HepG2 (cell line): ENCODE data around the gene POLR1E. TPM values are rescaled to one million over a fixed set of nuclear protein-coding genes. Genes with fewer than 3 reads are reported as not detected.

ENCODE experiments used
- BCL3 ChIP-seq: sonication (generic); formaldehyde crosslinking; IDR thresholded peaks from 2 replicates; pipeline ENCODE4 v1.5.1; 2020; ENCODE audit warnings: mild to moderate bottlenecking, missing genetic modification reagents, moderate library complexity
- HDAC2 ChIP-seq: sonication (generic); formaldehyde crosslinking; IDR thresholded peaks from 2 replicates; pipeline ENCODE4 v1.4.0; 2020; ENCODE audit warnings: missing genetic modification reagents
- HIC2 ChIP-seq: sonication (generic); formaldehyde crosslinking; IDR thresholded peaks from 2 replicates; pipeline ENCODE4 v1.9.0; 2022; ENCODE audit warnings: low read depth, missing genetic modification reagents
- HINFP ChIP-seq: sonication (generic); formaldehyde crosslinking; IDR thresholded peaks from 2 replicates; pipeline ENCODE4 v1.4.0; 2020; ENCODE audit warnings: low read depth, mild to moderate bottlenecking, missing genetic modification reagents
- IRF1 ChIP-seq: sonication (generic); formaldehyde crosslinking; IDR thresholded peaks from 2 replicates; pipeline ENCODE4 v1.4.0; 2020; ENCODE audit warnings: low read depth, mild to moderate bottlenecking, missing genetic modification reagents
- KDM5B ChIP-seq: sonication (generic); formaldehyde crosslinking; IDR thresholded peaks from 2 replicates; pipeline ENCODE4 v1.4.0; 2020; ENCODE audit warnings: missing genetic modification reagents, mild to moderate bottlenecking, borderline replicate concordance
- MAF1 ChIP-seq: sonication (generic); formaldehyde crosslinking; IDR thresholded peaks from 2 replicates; pipeline ENCODE4 v1.5.0; 2020; ENCODE audit warnings: missing genetic modification reagents, borderline replicate concordance
- MAZ ChIP-seq, 2 experiments: sonication (generic) in 1 of 2; formaldehyde crosslinking in 1 of 2; IDR thresholded peaks; 2 replicates each; pipeline versions ENCODE4 v1.5.0 to v1.6.1; 2012 to 2020; ENCODE audit warnings: low read depth in 2 of 2, mild to moderate bottlenecking in 2 of 2, borderline replicate concordance in 1 of 2, improper control_type of control experiment in 1 of 2, low read length in 1 of 2, missing genetic modification reagents in 1 of 2, moderate library complexity in 1 of 2
- NFATC3 ChIP-seq: sonication (generic); formaldehyde crosslinking; IDR thresholded peaks from 2 replicates; pipeline ENCODE4 v1.5.1; 2020; ENCODE audit warnings: mild to moderate bottlenecking, missing genetic modification reagents
- PAX8 ChIP-seq: sonication (generic); formaldehyde crosslinking; IDR thresholded peaks from 2 replicates; pipeline ENCODE4 v1.8.0; 2022; ENCODE audit warnings: mild to moderate bottlenecking, missing genetic modification reagents, borderline replicate concordance
- PHF5A ChIP-seq: IDR thresholded peaks from one replicate; pipeline ENCODE4 v1.6.1; 2018; ENCODE audit warnings: low read depth, missing genetic modification reagents; ENCODE audit not compliant: unreplicated experiment
- PTBP1 ChIP-seq: fragments of 200-400 bp; formaldehyde crosslinking; IDR thresholded peaks from 2 replicates; pipeline ENCODE4 v1.6.1; 2018; ENCODE audit warnings: low read length, low read depth; ENCODE audit not compliant: poor library complexity, severe bottlenecking
- SAP130 ChIP-seq: IDR thresholded peaks from 2 replicates; pipeline ENCODE4 v1.6.1; 2016; ENCODE audit warnings: low read depth
- TEAD2 ChIP-seq: sonication (generic); formaldehyde crosslinking; IDR thresholded peaks from 2 replicates; pipeline ENCODE4 v1.9.0; 2021; ENCODE audit warnings: missing genetic modification reagents
- TRIM22 ChIP-seq: fragments of 450-650 bp; IDR thresholded peaks from 2 replicates; pipeline ENCODE4 v1.6.1; 2017
- ZBTB7A ChIP-seq: sonication (generic); formaldehyde crosslinking; IDR thresholded peaks from 2 replicates; pipeline ENCODE4 v1.8.0; 2022; ENCODE audit warnings: mild to moderate bottlenecking, missing genetic modification reagents
- ZFY ChIP-seq: sonication (generic); formaldehyde crosslinking; IDR thresholded peaks from 2 replicates; pipeline ENCODE4 v1.4.0; 2020; ENCODE audit warnings: missing genetic modification reagents
- ZNF569 ChIP-seq: sonication (generic); formaldehyde crosslinking; IDR thresholded peaks from 2 replicates; pipeline ENCODE4 v1.5.0; 2020; ENCODE audit warnings: mild to moderate bottlenecking, missing genetic modification reagents, moderate library complexity, borderline replicate concordance
- ZUFSP ChIP-seq: sonication (generic); formaldehyde crosslinking; IDR thresholded peaks from 2 replicates; pipeline ENCODE4 v1.9.0; 2021; ENCODE audit warnings: missing genetic modification reagents, mild to moderate bottlenecking, borderline replicate concordance
- polyA plus RNA-seq, 8 experiments: library from polyadenylated mRNA; depleted of rRNA in 3 of 8; stranded (reverse) in 7 of 8; unstranded in 1 of 8; fragments of >200 nt; fragmentation: Illumina TruSeq in 4 of 8; extraction: Trizol in 4 of 8; gene quantifications; 2 replicates each; pipeline versions ENCODE4 v1.2.1 to v1.2.3, GENCODE V29; 2011 to 2016; ENCODE audit warnings: low read depth in 4 of 8, missing spikeins in 1 of 8, mixed read lengths in 1 of 8; ENCODE audit not compliant: insufficient read depth in 1 of 8
- total RNA-seq, 5 experiments: library from RNA; depleted of rRNA; stranded (reverse); fragments of >200 nt; fragmentation: Illumina TruSeq; extraction: Trizol; gene quantifications; 2 replicates each; pipeline ENCODE4 v1.2.3, GENCODE V29; 2016; ENCODE audit warnings: low read depth in 1 of 5

The POLR1E gene
- total and polyA plus RNA-seq, 2 of the 13 experiments (the other 11 are each of a cell fraction or from before 2014, with no cell fraction given): 23.0 to 37.8 TPM

- TF ChIP-seq ZFY (CRISPR knock-in tag) (peak; percentile 83), ZUFSP (CRISPR knock-in tag) (no peak), HDAC2 (CRISPR knock-in tag) (peak; percentile 97), PTBP1 (no peak), MAZ (IDR thresholded peaks at IDR 0.05; ENCODE audit: borderline replicate concordance, low read depth, low read length) (no peak), MAZ (CRISPR knock-in tag; IDR thresholded peaks at IDR 0.05; ENCODE audit: low read depth) (peak; percentile 58), MAF1 (CRISPR knock-in tag) (0 out of 2 replicates have a peak, but pooled peaks have one; percentile 28), TRIM22 (no peak), PAX8 (0 out of 2 replicates have a peak, but pooled peaks have one; percentile 29), PHF5A (CRISPR knock-in tag) (peak; percentile 76), TEAD2 (no peak), NFATC3 (no peak), BCL3 (CRISPR knock-in tag) (peak; percentile 71; the same call in 1 of the 2 replicates), ZNF569 (CRISPR knock-in tag) (no peak), HIC2 (CRISPR knock-in tag) (peak; percentile 99), SAP130 (peak; percentile 95), KDM5B (CRISPR knock-in tag) (no peak; the same call in 1 of the 2 replicates), HINFP (CRISPR knock-in tag) (peak; percentile 87; the same call in 1 of the 2 replicates), IRF1 (CRISPR knock-in tag) (no peak), ZBTB7A (CRISPR knock-in tag) (no peak; the same call in 1 of the 2 replicates)
Observed at GRCh38 chr9:37508135-37508833, 22.5 kb downstream of the POLR1E start (continued).
